Measurements from ENCODE around the gene PTS. TPM values are rescaled to one million over a fixed set of nuclear protein-coding genes. Genes with fewer than 3 reads are reported as not detected.
A peak's percentile ranks its signal among the peaks of the same experiment; 100 is the strongest.

The PTS gene
- total RNA-seq, 1 donor from 2014 or later = 64.6 TPM

GRCh38 chr11:112223754-112224532 lies 2.3 kb upstream of the PTS start:
- H3K4me3 Mint-ChIP-seq (ENCODE audit: unreplicated experiment) = no peak overlapping the region
- no peak for DNase-seq (ENCODE audit: low read depth)

GRCh38 chr11:112225753-112226061 lies 521 bp upstream of the PTS start:
- H3K27me3 Mint-ChIP-seq (ENCODE audit: low read depth, unreplicated experiment) = no peaks in the 10 kb centered on the region
- Histone ChIP-seq H4K20me1 (ENCODE audit: insufficient read depth, low read length) (peaks cover 6% of the 10 kb centered on the region), H2AFZ (ENCODE audit: low read depth, low read length) (peak overlapping the region; percentile 96), H3K27ac (ENCODE audit: low read depth, low read length) (peak overlapping the region; percentile 97), H3K9ac (ENCODE audit: low read length) (peak overlapping the region; percentile 97), H3K27me3 (ENCODE audit: insufficient read depth, low read length) (no peaks in the 10 kb centered on the region), H3K4me1 (ENCODE audit: insufficient read depth, low read length) (peaks cover 21% of the 10 kb centered on the region), H3K36me3 (ENCODE audit: insufficient read depth, low read length) (peaks cover 16% of the 10 kb centered on the region), H3K4me3 (ENCODE audit: insufficient read depth, low read depth, low read length) (peak overlapping the region; percentile 90), H3K9me3 (ENCODE audit: insufficient read depth, low read depth, low read length) (no peaks in the 10 kb centered on the region), H3K4me2 (ENCODE audit: low read length) (peak overlapping the region; percentile 99), H3K79me2 (ENCODE audit: insufficient read depth, low read length) (peaks cover 31% of the 10 kb centered on the region)
- FAIRE-seq (no peak), DNase-seq (ENCODE audit: low read depth) (peak; percentile 65)
- H3K9me3 Mint-ChIP-seq (ENCODE audit: unreplicated experiment) = no peaks in the 10 kb centered on the region
- peaks cover 15% of the 10 kb centered on the region for H3K4me1 Mint-ChIP-seq (ENCODE audit: low read depth, unreplicated experiment)
- peaks cover 3% of the 10 kb centered on the region for H3K36me3 Mint-ChIP-seq (ENCODE audit: low read depth, unreplicated experiment)
- no peak for TF ChIP-seq EZH2 (IDR thresholded peaks at IDR 0.05; ENCODE audit: insufficient read depth, low read length)
- TF ChIP-seq, protein P1, sequence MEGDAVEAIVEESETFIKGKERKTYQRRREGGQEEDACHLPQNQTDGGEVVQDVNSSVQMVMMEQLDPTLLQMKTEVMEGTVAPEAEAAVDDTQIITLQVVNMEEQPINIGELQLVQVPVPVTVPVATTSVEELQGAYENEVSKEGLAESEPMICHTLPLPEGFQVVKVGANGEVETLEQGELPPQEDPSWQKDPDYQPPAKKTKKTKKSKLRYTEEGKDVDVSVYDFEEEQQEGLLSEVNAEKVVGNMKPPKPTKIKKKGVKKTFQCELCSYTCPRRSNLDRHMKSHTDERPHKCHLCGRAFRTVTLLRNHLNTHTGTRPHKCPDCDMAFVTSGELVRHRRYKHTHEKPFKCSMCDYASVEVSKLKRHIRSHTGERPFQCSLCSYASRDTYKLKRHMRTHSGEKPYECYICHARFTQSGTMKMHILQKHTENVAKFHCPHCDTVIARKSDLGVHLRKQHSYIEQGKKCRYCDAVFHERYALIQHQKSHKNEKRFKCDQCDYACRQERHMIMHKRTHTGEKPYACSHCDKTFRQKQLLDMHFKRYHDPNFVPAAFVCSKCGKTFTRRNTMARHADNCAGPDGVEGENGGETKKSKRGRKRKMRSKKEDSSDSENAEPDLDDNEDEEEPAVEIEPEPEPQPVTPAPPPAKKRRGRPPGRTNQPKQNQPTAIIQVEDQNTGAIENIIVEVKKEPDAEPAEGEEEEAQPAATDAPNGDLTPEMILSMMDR (IDR thresholded peaks at IDR 0.05; ENCODE audit: insufficient read depth, low read depth, low read length) = no peak
- peak overlapping the region; percentile 97 for H3K27ac Mint-ChIP-seq (ENCODE audit: unreplicated experiment)
- peak overlapping the region; percentile 90 for H3K4me3 Mint-ChIP-seq (ENCODE audit: unreplicated experiment)

More at GRCh38 chr11:112223754-112224532, 2.3 kb upstream of the PTS start:
- Mint-ChIP-seq H3K27me3 (ENCODE audit: low read depth, unreplicated experiment) (no peaks in the 10 kb centered on the region), H3K27ac (ENCODE audit: unreplicated experiment) (no peak overlapping the region), H3K9me3 (ENCODE audit: unreplicated experiment) (no peaks in the 10 kb centered on the region), H3K4me1 (ENCODE audit: low read depth, unreplicated experiment) (peaks cover 1% of the 10 kb centered on the region), H3K36me3 (ENCODE audit: low read depth, unreplicated experiment) (peaks cover 3% of the 10 kb centered on the region)
- Histone ChIP-seq H3K9ac (ENCODE audit: low read length) (no peak overlapping the region), H3K4me2 (ENCODE audit: low read length) (no peak overlapping the region), H3K4me3 (ENCODE audit: insufficient read depth, low read depth, low read length) (no peak overlapping the region), H3K4me1 (ENCODE audit: insufficient read depth, low read length) (peaks cover 10% of the 10 kb centered on the region), H2AFZ (ENCODE audit: low read depth, low read length) (no peak overlapping the region), H3K27ac (ENCODE audit: low read depth, low read length) (no peak overlapping the region), H3K36me3 (ENCODE audit: insufficient read depth, low read length) (peaks cover 7% of the 10 kb centered on the region), H4K20me1 (ENCODE audit: insufficient read depth, low read length) (no peaks in the 10 kb centered on the region), H3K9me3 (ENCODE audit: insufficient read depth, low read depth, low read length) (no peaks in the 10 kb centered on the region), H3K27me3 (ENCODE audit: insufficient read depth, low read length) (no peaks in the 10 kb centered on the region), H3K79me2 (ENCODE audit: insufficient read depth, low read length) (peaks cover 28% of the 10 kb centered on the region)
- FAIRE-seq = no peak
- TF ChIP-seq, protein P1 (IDR thresholded peaks at IDR 0.05; ENCODE audit: insufficient read depth, low read depth, low read length) = no peak
- no peak for TF ChIP-seq EZH2 (IDR thresholded peaks at IDR 0.05; ENCODE audit: insufficient read depth, low read length)

- H3K4me1 Mint-ChIP-seq (ENCODE audit: low read depth, unreplicated experiment) = peaks cover 17% of the 10 kb centered on the region
- TF ChIP-seq, protein P1 (IDR thresholded peaks at IDR 0.05; ENCODE audit: insufficient read depth, low read depth, low read length) = no peak
- no peak for TF ChIP-seq EZH2 (IDR thresholded peaks at IDR 0.05; ENCODE audit: insufficient read depth, low read length)
These were observed 688 bp downstream of the PTS start for GRCh38 chr11:112226831-112227401.

More at GRCh38 chr11:112226831-112227401, 688 bp downstream of the PTS start:
- DNase-seq (ENCODE audit: low read depth) (peak; percentile 40), FAIRE-seq (no peak)
- Mint-ChIP-seq H3K4me3 (ENCODE audit: unreplicated experiment) (peak overlapping the region; percentile 85), H3K27ac (ENCODE audit: unreplicated experiment) (peak overlapping the region; percentile 66), H3K36me3 (ENCODE audit: low read depth, unreplicated experiment) (peaks cover 3% of the 10 kb centered on the region), H3K9me3 (ENCODE audit: unreplicated experiment) (no peaks in the 10 kb centered on the region), H3K27me3 (ENCODE audit: low read depth, unreplicated experiment) (no peaks in the 10 kb centered on the region)
- Histone ChIP-seq H3K4me3 (ENCODE audit: insufficient read depth, low read depth, low read length) (peak overlapping the region; percentile 90), H3K4me2 (ENCODE audit: low read length) (peak overlapping the region; percentile 99), H3K27me3 (ENCODE audit: insufficient read depth, low read length) (no peaks in the 10 kb centered on the region), H3K79me2 (ENCODE audit: insufficient read depth, low read length) (peaks cover 41% of the 10 kb centered on the region), H3K36me3 (ENCODE audit: insufficient read depth, low read length) (peaks cover 23% of the 10 kb centered on the region), H3K27ac (ENCODE audit: low read depth, low read length) (peak overlapping the region; percentile 97), H3K4me1 (ENCODE audit: insufficient read depth, low read length) (peaks cover 21% of the 10 kb centered on the region), H2AFZ (ENCODE audit: low read depth, low read length) (peak overlapping the region; percentile 96), H3K9me3 (ENCODE audit: insufficient read depth, low read depth, low read length) (no peaks in the 10 kb centered on the region), H3K9ac (ENCODE audit: low read length) (peak overlapping the region; percentile 97), H4K20me1 (ENCODE audit: insufficient read depth, low read length) (peaks cover 12% of the 10 kb centered on the region)
